Ureter (tissue), 1 donor: Measurements from ENCODE around the gene ILDR2. TPM values are rescaled to one million over a fixed set of nuclear protein-coding genes. Genes with fewer than 3 reads are reported as not detected.

Source experiments
- DNase-seq: peaks from one replicate; pipeline ENCODE4 v3.0.0-alpha.2; 2020; ENCODE audit warnings: low spot score
- total RNA-seq: library from RNA; stranded (reverse); gene quantifications from one replicate; pipeline ENCODE4 v1.2.4, GENCODE V29; 2023
- donor health status: DM: yes; HTN: yes; CAD: no.

ILDR2 gene
- total RNA-seq, 1 donor from 2014 or later: 14.2 TPM

- no peak for DNase-seq
These were observed 50.4 kb downstream of the ILDR2 start for GRCh38 chr1:166924823-166925541.

GRCh38 chr1:166920561-166921475 lies 54.5 kb downstream of the ILDR2 start:
- no peak for DNase-seq

- DNase-seq: no peak
These were observed 56.4 kb downstream of the ILDR2 start for GRCh38 chr1:166918956-166919316.

- DNase-seq: no peak
These were observed 57.0 kb downstream of the ILDR2 start for GRCh38 chr1:166918088-166918955.

- no peak for DNase-seq
These were observed 59.4 kb downstream of the ILDR2 start for GRCh38 chr1:166915941-166916340.

GRCh38 chr1:166915042-166915441 lies 60.3 kb downstream of the ILDR2 start:
- DNase-seq: no peak

- no peak for DNase-seq
These were observed 61.2 kb downstream of the ILDR2 start for GRCh38 chr1:166914111-166914510.

- no peak for DNase-seq
These were observed 63.7 kb downstream of the ILDR2 start for GRCh38 chr1:166911624-166912023.

- DNase-seq: peak; percentile 84
These were observed 64.8 kb downstream of the ILDR2 start for GRCh38 chr1:166910396-166910994.

- no peak for DNase-seq
These were observed 66.4 kb downstream of the ILDR2 start for GRCh38 chr1:166908942-166909341.

- DNase-seq: no peak
These were observed 67.6 kb downstream of the ILDR2 start for GRCh38 chr1:166907763-166908162.

GRCh38 chr1:166907051-166907450 lies 68.3 kb downstream of the ILDR2 start:
- no peak for DNase-seq

GRCh38 chr1:166906647-166907046 lies 68.7 kb downstream of the ILDR2 start:
- DNase-seq: no peak

- no peak for DNase-seq
These were observed 69.4 kb downstream of the ILDR2 start for GRCh38 chr1:166905900-166906299.

GRCh38 chr1:166905136-166905535 lies 70.2 kb downstream of the ILDR2 start:
- no peak for DNase-seq

- DNase-seq: no peak
These were observed 72.1 kb downstream of the ILDR2 start for GRCh38 chr1:166903232-166903631.

GRCh38 chr1:166902279-166902678 lies 73.1 kb downstream of the ILDR2 start:
- no peak for DNase-seq

GRCh38 chr1:166900987-166901386 lies 74.4 kb downstream of the ILDR2 start:
- DNase-seq: no peak

GRCh38 chr1:166899769-166900168 lies 75.6 kb downstream of the ILDR2 start:
- no peak for DNase-seq

GRCh38 chr1:166895766-166896165 lies 79.6 kb downstream of the ILDR2 start:
- DNase-seq: no peak

GRCh38 chr1:166889776-166890175 lies 85.6 kb downstream of the ILDR2 start:
- no peak for DNase-seq
